MM.1S (cell line): ENCODE results near the gene PDE12.

Experiments
- DNase-seq: peaks from one replicate; pipeline ENCODE4 v3.0.0-alpha.2; 2015
- H2AFZ ChIP-seq: fragments of 300-600 bp; sonication (generic); 2 replicates; pipeline ENCODE4 v1.6.0; 2016; ENCODE audit warnings: antibody characterized with exemption, low read length
- H3F3A ChIP-seq: fragments of 300-600 bp; sonication (generic); 2 replicates; pipeline ENCODE4 v1.6.1; 2016; ENCODE audit warnings: mild to moderate bottlenecking, antibody characterized with exemption, low read length, moderate library complexity, mixed read lengths; ENCODE audit not compliant: insufficient read depth
- H3K27ac ChIP-seq: fragments of 300-600 bp; sonication (generic); 2 replicates; pipeline ENCODE4 v1.5.1; 2016; ENCODE audit warnings: mild to moderate bottlenecking, low read length
- H3K27me3 ChIP-seq: fragments of 300-600 bp; sonication (generic); replicated peaks from 2 replicates; pipeline ENCODE4 v1.6.0; 2016; ENCODE audit warnings: low read length; ENCODE audit not compliant: insufficient read depth
- H3K36me3 ChIP-seq: fragments of 300-600 bp; sonication (generic); replicated peaks from 2 replicates; pipeline ENCODE4 v1.6.1; 2016; ENCODE audit warnings: mild to moderate bottlenecking, low read length, mixed read lengths; ENCODE audit not compliant: insufficient read depth
- H3K4me1 ChIP-seq: fragments of 300-600 bp; sonication (generic); 2 replicates; pipeline ENCODE4 v1.6.1; 2016; ENCODE audit warnings: low read length, mixed read lengths
- H3K4me2 ChIP-seq: fragments of 300-600 bp; sonication (generic); 2 replicates; pipeline ENCODE4 v1.6.0; 2016; ENCODE audit warnings: low read depth, low read length
- H3K4me3 ChIP-seq: fragments of 300-600 bp; sonication (generic); 2 replicates; pipeline ENCODE4 v1.5.1; 2016; ENCODE audit warnings: low read length, mixed read lengths
- H3K79me2 ChIP-seq: fragments of 300-600 bp; sonication (generic); 2 replicates; pipeline ENCODE4 v1.6.1; 2016; ENCODE audit warnings: mixed run types, low read length, mixed read lengths
- H3K9ac ChIP-seq: fragments of 300-600 bp; sonication (generic); 2 replicates; pipeline ENCODE4 v1.6.1; 2016; ENCODE audit warnings: low read length, mixed read lengths
- H3K9me2 ChIP-seq: fragments of 300-600 bp; sonication (generic); replicated peaks from 2 replicates; pipeline ENCODE4 v1.6.1; 2016; ENCODE audit warnings: mild to moderate bottlenecking, low read length, mixed read lengths; ENCODE audit not compliant: insufficient read depth
- H3K9me3 ChIP-seq: fragments of 300-600 bp; sonication (generic); replicated peaks from 2 replicates; pipeline ENCODE4 v1.6.1; 2016; ENCODE audit warnings: mild to moderate bottlenecking, low read length, mixed read lengths; ENCODE audit not compliant: insufficient read depth
- H4K20me1 ChIP-seq: fragments of 300-600 bp; sonication (generic); 2 replicates; pipeline ENCODE4 v1.6.1; 2016; ENCODE audit warnings: mild to moderate bottlenecking, low read length, moderate library complexity, mixed read lengths; ENCODE audit not compliant: insufficient read depth
- EZH2 ChIP-seq: fragments of 300-600 bp; sonication (generic); optimal IDR thresholded peaks from 2 replicates; pipeline ENCODE3; 2017; ENCODE audit warnings: low read depth, mild to moderate bottlenecking, antibody characterized with exemption, low read length, mixed read lengths
- EZH2phosphoT487 ChIP-seq: fragments of 300-600 bp; sonication (generic); IDR thresholded peaks from 2 replicates; pipeline ENCODE4 v1.6.1; 2018; ENCODE audit warnings: antibody characterized with exemption, low read length
- TF ChIP-seq, protein P1 (sequence below): fragments of 300-600 bp; sonication (generic); IDR thresholded peaks from 2 replicates; pipeline ENCODE4 v1.5.1; 2016; ENCODE audit warnings: antibody characterized with exemption, low read length, mixed read lengths

PDE12 gene

DNA sequence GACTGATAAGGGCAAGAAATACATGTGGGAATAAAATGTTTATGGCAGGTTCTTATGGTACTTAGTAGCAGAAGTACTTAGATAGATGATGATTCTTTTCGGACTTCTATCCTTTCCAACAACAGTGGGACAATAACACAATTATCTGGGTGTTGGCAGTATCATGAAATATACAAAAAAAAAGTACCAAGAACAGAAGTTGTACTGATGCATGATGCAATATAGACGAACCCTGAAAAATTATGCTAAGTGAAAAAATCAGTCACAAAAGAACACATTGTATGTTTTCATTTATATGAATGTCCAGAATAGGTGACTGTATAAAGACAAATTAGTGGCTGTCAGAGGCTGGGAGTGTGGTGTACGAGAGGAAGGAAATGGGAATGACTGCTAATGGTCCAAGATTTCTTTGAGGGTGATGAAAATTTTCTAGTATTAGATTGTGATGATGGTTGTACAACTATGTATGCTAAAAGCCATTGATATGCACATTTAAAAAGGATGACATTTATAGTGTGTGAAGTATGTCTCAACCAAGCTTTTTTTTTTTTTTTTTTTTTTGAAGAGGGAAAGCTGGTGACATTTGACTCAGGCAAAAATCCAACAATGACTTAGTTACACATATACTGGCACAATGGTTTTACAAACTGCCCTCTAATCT lies 20.0 kb downstream of the PDE12 start:
- no peak for DNase-seq
- no peak overlapping the region for H3K4me2 ChIP-seq
- no peaks in the 10 kb centered on the region for H3K27me3 ChIP-seq
- no peak overlapping the region for H3K9ac ChIP-seq
- peaks cover 6% of the 10 kb centered on the region; the same call in 1 of the 2 replicates for H3K36me3 ChIP-seq
- no peaks in the 10 kb centered on the region for H3K9me2 ChIP-seq
- H3K79me2 ChIP-seq = peaks cover 80% of the 10 kb centered on the region
- no peak overlapping the region for H3K4me3 ChIP-seq
- no peaks in the 10 kb centered on the region for H3K9me3 ChIP-seq
- H4K20me1 ChIP-seq = no peaks in the 10 kb centered on the region; the same call in 1 of the 2 replicates
- no peak overlapping the region for H3K27ac ChIP-seq
- TF ChIP-seq EZH2 (no peak), EZH2phosphoT487 (no peak)
- TF ChIP-seq, protein P1, sequence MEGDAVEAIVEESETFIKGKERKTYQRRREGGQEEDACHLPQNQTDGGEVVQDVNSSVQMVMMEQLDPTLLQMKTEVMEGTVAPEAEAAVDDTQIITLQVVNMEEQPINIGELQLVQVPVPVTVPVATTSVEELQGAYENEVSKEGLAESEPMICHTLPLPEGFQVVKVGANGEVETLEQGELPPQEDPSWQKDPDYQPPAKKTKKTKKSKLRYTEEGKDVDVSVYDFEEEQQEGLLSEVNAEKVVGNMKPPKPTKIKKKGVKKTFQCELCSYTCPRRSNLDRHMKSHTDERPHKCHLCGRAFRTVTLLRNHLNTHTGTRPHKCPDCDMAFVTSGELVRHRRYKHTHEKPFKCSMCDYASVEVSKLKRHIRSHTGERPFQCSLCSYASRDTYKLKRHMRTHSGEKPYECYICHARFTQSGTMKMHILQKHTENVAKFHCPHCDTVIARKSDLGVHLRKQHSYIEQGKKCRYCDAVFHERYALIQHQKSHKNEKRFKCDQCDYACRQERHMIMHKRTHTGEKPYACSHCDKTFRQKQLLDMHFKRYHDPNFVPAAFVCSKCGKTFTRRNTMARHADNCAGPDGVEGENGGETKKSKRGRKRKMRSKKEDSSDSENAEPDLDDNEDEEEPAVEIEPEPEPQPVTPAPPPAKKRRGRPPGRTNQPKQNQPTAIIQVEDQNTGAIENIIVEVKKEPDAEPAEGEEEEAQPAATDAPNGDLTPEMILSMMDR = no peak
- H3F3A ChIP-seq = no peaks in the 10 kb centered on the region
- H2AFZ ChIP-seq = no peak overlapping the region
- no peaks in the 10 kb centered on the region for H3K4me1 ChIP-seq

DNA sequence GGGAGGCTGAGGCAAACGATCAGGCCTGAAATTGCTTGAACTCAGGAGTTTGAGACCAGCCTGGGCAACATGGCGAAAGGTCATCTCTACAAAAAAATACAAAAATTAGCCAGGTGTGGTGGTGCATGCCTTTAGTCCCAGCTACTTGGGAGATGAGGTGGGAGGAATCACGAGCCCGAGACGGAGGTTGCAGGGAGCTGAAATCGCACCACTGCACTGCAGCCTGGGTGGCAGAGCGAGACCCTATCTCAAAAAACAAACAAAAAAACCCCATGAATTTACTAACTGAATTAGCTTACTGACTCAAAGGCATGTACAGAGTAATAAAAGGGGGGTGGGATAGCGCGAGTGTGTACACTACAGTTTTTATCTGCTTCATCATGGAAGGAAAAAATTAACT lies 21.7 kb downstream of the PDE12 start:
- Histone ChIP-seq H3K4me2 (no peak overlapping the region), H3K4me1 (no peaks in the 10 kb centered on the region), H3K9me2 (no peaks in the 10 kb centered on the region), H3K27ac (no peak overlapping the region), H3K9me3 (no peaks in the 10 kb centered on the region), H3K36me3 (peaks cover 6% of the 10 kb centered on the region; the same call in 1 of the 2 replicates), H3K27me3 (no peaks in the 10 kb centered on the region), H2AFZ (no peak overlapping the region), H3F3A (no peaks in the 10 kb centered on the region), H3K79me2 (peaks cover 93% of the 10 kb centered on the region), H3K4me3 (no peak overlapping the region), H3K9ac (no peak overlapping the region), H4K20me1 (peaks cover under 1% of the 10 kb centered on the region; the same call in 1 of the 2 replicates)
- TF ChIP-seq EZH2 (no peak), EZH2phosphoT487 (no peak)
- TF ChIP-seq, protein P1 = no peak
- DNase-seq = no peak

DNA sequence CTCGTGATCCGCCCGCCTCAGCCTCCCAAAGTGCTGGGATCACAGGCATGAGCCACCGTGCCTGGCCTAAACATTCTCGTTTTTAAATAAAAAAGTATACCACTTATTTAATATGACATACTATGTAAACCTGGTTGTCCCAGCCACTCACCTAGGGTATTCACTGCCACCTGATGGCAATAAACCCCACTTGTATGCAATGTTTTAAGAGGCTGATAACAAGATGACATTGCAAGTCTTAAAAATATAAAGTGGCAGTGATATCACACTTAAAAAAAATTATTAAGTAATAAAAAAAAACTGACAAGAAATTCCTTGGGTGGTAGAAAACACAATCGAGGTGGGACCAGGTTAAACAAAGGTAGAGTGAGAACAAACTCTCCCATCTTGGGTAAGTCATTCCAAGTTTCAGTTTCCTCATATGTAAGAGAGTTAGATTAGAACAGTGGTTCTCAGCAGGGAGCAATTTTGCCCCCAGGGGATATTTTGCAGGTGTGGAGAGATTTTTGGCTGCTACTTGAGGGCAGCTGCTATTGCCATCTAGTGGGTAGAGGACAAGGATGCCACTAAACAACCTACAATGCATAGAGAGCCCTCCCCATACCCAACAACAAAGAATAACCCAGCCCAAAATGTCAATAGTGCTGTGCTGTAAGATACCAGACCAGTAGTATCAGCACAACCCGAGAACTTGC lies 26.5 kb downstream of the PDE12 start:
- Histone ChIP-seq H3K9me3 (no peaks in the 10 kb centered on the region), H4K20me1 (peaks cover 19% of the 10 kb centered on the region; the same call in 1 of the 2 replicates), H2AFZ (no peak overlapping the region), H3K4me2 (no peak overlapping the region), H3K27me3 (no peaks in the 10 kb centered on the region), H3F3A (no peaks in the 10 kb centered on the region), H3K36me3 (peaks cover 4% of the 10 kb centered on the region), H3K9ac (no peak overlapping the region), H3K4me1 (0 out of 2 replicates have a peak, but pooled peaks cover 4% of the 10 kb centered on the region), H3K27ac (no peak overlapping the region), H3K9me2 (no peaks in the 10 kb centered on the region), H3K79me2 (peaks cover 98% of the 10 kb centered on the region), H3K4me3 (no peak overlapping the region)
- TF ChIP-seq, protein P1 = peak; percentile 39
- TF ChIP-seq EZH2phosphoT487 = no peak
- TF ChIP-seq EZH2 = no peak
- peak; percentile 54 for DNase-seq
